Bronchial epithelial cell (primary cell): ENCODE data around the gene MAPT. TPM values are rescaled to one million over a fixed set of nuclear protein-coding genes. Genes with fewer than 3 reads are reported as not detected.

Experiments
- DNase-seq: peaks from one replicate; pipeline ENCODE4 v3.0.0-alpha.2; 2010; ENCODE audit warnings: low read depth
- FAIRE-seq: peaks from 2 replicates; lab custom pipeline; 2011; peaks lifted over from hg19 to GRCh38; lab: Jason Lieb, UNC
- H3K27me3 ChIP-seq: 2 replicates; pipeline ENCODE4 v1.5.1; 2011; ENCODE audit warnings: low read length; ENCODE audit not compliant: control insufficient read depth, insufficient read depth
- H3K36me3 ChIP-seq: 2 replicates; pipeline ENCODE4 v1.5.1; 2011; ENCODE audit warnings: low read length; ENCODE audit not compliant: control insufficient read depth, insufficient read depth
- H3K4me3 ChIP-seq: 2 replicates; pipeline ENCODE4 v1.5.1; 2011; ENCODE audit warnings: mild to moderate bottlenecking, low read depth, low read length, control low read depth
- total RNA-seq: library from RNA; depleted of rRNA; stranded (reverse); fragments of >200 nt; gene quantifications from 2 replicates; pipeline ENCODE4 v1.2.1, GENCODE V29; 2014
- TF ChIP-seq, protein P1 (sequence below): IDR thresholded peaks from 2 replicates; pipeline ENCODE4 v1.5.1; 2011; ENCODE audit warnings: mild to moderate bottlenecking, moderate library complexity, low read length, control low read depth, inconsistent platforms; ENCODE audit not compliant: insufficient read depth, severe bottlenecking

The MAPT gene
- total RNA-seq, 1 donor from 2014 or later: 0.26 TPM

DNA sequence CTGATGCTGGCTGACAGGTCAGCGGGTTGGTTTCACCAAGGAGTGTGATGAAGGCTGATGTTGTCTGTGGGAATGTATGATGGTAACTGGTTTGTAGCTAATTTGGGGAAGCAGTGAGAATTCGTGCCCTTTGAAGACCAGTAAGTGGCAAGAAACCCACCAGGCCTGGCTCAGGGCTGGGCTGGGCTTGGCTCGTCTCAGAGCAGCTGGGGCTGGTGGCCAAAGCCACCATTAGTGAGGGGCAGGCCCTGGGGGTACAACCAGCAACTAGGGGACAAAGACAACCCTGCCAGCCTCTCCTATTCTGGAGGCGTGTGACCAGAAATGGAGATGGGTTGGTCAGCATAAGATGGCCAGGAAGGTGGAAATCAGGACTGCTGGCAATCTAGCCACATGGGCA, 91.7 kb downstream of the MAPT start:
- no peak for DNase-seq
- no peaks in the 10 kb centered on the region for H3K36me3 ChIP-seq
- no peak overlapping the region for H3K4me3 ChIP-seq
- FAIRE-seq: no peak
- TF ChIP-seq, protein P1, sequence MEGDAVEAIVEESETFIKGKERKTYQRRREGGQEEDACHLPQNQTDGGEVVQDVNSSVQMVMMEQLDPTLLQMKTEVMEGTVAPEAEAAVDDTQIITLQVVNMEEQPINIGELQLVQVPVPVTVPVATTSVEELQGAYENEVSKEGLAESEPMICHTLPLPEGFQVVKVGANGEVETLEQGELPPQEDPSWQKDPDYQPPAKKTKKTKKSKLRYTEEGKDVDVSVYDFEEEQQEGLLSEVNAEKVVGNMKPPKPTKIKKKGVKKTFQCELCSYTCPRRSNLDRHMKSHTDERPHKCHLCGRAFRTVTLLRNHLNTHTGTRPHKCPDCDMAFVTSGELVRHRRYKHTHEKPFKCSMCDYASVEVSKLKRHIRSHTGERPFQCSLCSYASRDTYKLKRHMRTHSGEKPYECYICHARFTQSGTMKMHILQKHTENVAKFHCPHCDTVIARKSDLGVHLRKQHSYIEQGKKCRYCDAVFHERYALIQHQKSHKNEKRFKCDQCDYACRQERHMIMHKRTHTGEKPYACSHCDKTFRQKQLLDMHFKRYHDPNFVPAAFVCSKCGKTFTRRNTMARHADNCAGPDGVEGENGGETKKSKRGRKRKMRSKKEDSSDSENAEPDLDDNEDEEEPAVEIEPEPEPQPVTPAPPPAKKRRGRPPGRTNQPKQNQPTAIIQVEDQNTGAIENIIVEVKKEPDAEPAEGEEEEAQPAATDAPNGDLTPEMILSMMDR: no peak
- H3K27me3 ChIP-seq: no peaks in the 10 kb centered on the region

- DNase-seq: no peak
- H3K4me3 ChIP-seq: no peak overlapping the region
- H3K36me3 ChIP-seq: no peaks in the 10 kb centered on the region
- TF ChIP-seq, protein P1: no peak
- no peaks in the 10 kb centered on the region for H3K27me3 ChIP-seq
- no peak for FAIRE-seq
Observed at GRCh38 chr17:45987706-45988105, 93.4 kb downstream of the MAPT start.

GRCh38 chr17:45989759-45990158, 95.4 kb downstream of the MAPT start:
- Histone ChIP-seq H3K27me3 (no peaks in the 10 kb centered on the region), H3K4me3 (no peak overlapping the region), H3K36me3 (no peaks in the 10 kb centered on the region)
- DNase-seq (no peak), FAIRE-seq (no peak)
- TF ChIP-seq, protein P1: no peak

DNA sequence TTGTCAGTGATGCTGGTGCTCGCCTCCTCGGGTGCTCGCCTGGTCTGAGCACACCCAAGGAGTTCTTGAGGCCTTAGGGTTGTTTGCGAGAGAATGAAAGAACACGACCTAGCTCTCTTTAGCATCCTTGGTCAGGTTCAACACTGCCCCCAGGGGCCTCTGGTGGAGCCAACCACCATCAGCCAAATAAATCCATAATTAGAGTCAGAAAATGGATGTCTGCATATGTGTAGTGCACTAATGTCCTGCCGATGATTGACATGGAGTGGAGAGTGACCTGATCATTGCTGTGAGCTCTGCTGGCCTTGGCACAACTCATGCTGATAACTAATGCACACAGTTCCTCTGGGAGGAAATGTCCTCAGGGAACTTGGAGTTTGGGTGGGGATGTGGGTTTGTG, 96.5 kb downstream of the MAPT start:
- DNase-seq (no peak), FAIRE-seq (no peak)
- TF ChIP-seq, protein P1: no peak
- no peaks in the 10 kb centered on the region for H3K27me3 ChIP-seq
- no peak overlapping the region for H3K4me3 ChIP-seq
- no peaks in the 10 kb centered on the region for H3K36me3 ChIP-seq

GRCh38 chr17:45991341-45991740, 97.0 kb downstream of the MAPT start:
- FAIRE-seq (no peak), DNase-seq (no peak)
- H3K4me3 ChIP-seq: no peak overlapping the region
- H3K36me3 ChIP-seq: no peaks in the 10 kb centered on the region
- H3K27me3 ChIP-seq: no peaks in the 10 kb centered on the region
- TF ChIP-seq, protein P1: no peak

- Histone ChIP-seq H3K27me3 (no peaks in the 10 kb centered on the region), H3K36me3 (no peaks in the 10 kb centered on the region), H3K4me3 (no peak overlapping the region)
- DNase-seq: no peak
- FAIRE-seq: no peak
- TF ChIP-seq, protein P1: no peak
Observed at GRCh38 chr17:45992175-45992574, 97.8 kb downstream of the MAPT start.
